ENCODE data around the gene IBTK.

Gene IBTK

GRCh38 chr6:82273295-82273694 lies 25.8 kb upstream of the IBTK start:
- ChIA-PET CTCF (interaction anchor here (0.7 to 10.3 kb wide), 8 partner anchors 12 to 793 kb away, joined by 3 to 195 read pairs (median 16); partner anchors contain the start of genes DOP1A and UBE3D), POLR2A (no interaction called here)
- no peak for TF ChIP-seq CTCF (IDR thresholded peaks at IDR 0.05; ENCODE audit: insufficient read depth, low read length, missing control alignments)
- H3K4me3 ChIP-seq (ENCODE audit: low read depth, low read length): no peak overlapping the region
- no peak for DNase-seq (ENCODE audit: low read depth, low spot score)

GRCh38 chr6:82270881-82271635 lies 23.5 kb upstream of the IBTK start:
- ChIA-PET CTCF (interaction anchor here (0.7 to 10.3 kb wide), 58 partner anchors 9 to 795 kb away, joined by 3 to 195 read pairs (median 4); partner anchors contain the start of genes DOP1A and UBE3D), POLR2A (interaction anchor here (0.5 kb wide), 1 partner anchor 812 kb away, joined by 3 read pairs; no protein-coding TSS in a partner anchor)
- no peak for DNase-seq (ENCODE audit: low read depth, low spot score)
- peak; percentile 39 for TF ChIP-seq CTCF (IDR thresholded peaks at IDR 0.05; ENCODE audit: insufficient read depth, low read length, missing control alignments)
- no peak overlapping the region for H3K4me3 ChIP-seq (ENCODE audit: low read depth, low read length)

- ChIA-PET POLR2A (interaction anchor here (0.7 kb wide), 1 partner anchor 750 kb away, joined by 6 read pairs; no protein-coding TSS in a partner anchor), CTCF (interaction anchor here (1.2 to 10.3 kb wide), 4 partner anchors 15 to 797 kb away, joined by 3 to 195 read pairs (median 4); partner anchors contain the start of gene UBE3D)
- DNase-seq (ENCODE audit: low read depth, low spot score): no peak
- TF ChIP-seq CTCF (IDR thresholded peaks at IDR 0.05; ENCODE audit: insufficient read depth, low read length, missing control alignments): no peak
- H3K4me3 ChIP-seq (ENCODE audit: low read depth, low read length): no peak overlapping the region
These were observed 20.8 kb upstream of the IBTK start for GRCh38 chr6:82268301-82268846.

GRCh38 chr6:82264824-82265223 lies 17.3 kb upstream of the IBTK start:
- no peak for TF ChIP-seq CTCF (IDR thresholded peaks at IDR 0.05; ENCODE audit: insufficient read depth, low read length, missing control alignments)
- H3K4me3 ChIP-seq (ENCODE audit: low read depth, low read length): no peak overlapping the region
- ChIA-PET CTCF (interaction anchor here (1.0 to 1.6 kb wide), 3 partner anchors 11 to 794 kb away, joined by 3 read pairs; no protein-coding TSS in a partner anchor), POLR2A (no interaction called here)
- DNase-seq (ENCODE audit: low read depth, low spot score): no peak

- no peak for TF ChIP-seq CTCF (IDR thresholded peaks at IDR 0.05; ENCODE audit: insufficient read depth, low read length, missing control alignments)
- CTCF ChIA-PET: interaction anchor here (1.0 to 1.6 kb wide), 3 partner anchors 12 to 794 kb away, joined by 3 read pairs; no protein-coding TSS in a partner anchor
- DNase-seq (ENCODE audit: low read depth, low spot score): no peak
- POLR2A ChIA-PET: no interaction called here
- no peak overlapping the region for H3K4me3 ChIP-seq (ENCODE audit: low read depth, low read length)
These were observed 16.8 kb upstream of the IBTK start for GRCh38 chr6:82264321-82264720.

GRCh38 chr6:82263916-82264315 lies 16.4 kb upstream of the IBTK start:
- ChIA-PET CTCF (no interaction called here), POLR2A (no interaction called here)
- no peak overlapping the region for H3K4me3 ChIP-seq (ENCODE audit: low read depth, low read length)
- no peak for TF ChIP-seq CTCF (IDR thresholded peaks at IDR 0.05; ENCODE audit: insufficient read depth, low read length, missing control alignments)
- no peak for DNase-seq (ENCODE audit: low read depth, low spot score)

Data from AG04449 (cell line).